ENCODE measurements around the gene MACROD2. TPM values are rescaled to one million over a fixed set of nuclear protein-coding genes. Genes with fewer than 3 reads are reported as not detected.

Gene MACROD2
- total and polyA plus RNA-seq, 2 of the 4 experiments (the other 2 are of a cell fraction), result not detected

- in situ Hi-C loops (cut with MboI; ENCODE audit: low sequenced_read_pairs) (no loop called here), intact Hi-C loops (cut with micrococcal nuclease) (no loop called here), dilution Hi-C loops (cut with HindIII; ENCODE audit: low sequenced_read_pairs, unreplicated experiment) (no loop called here)
- H3K56ac ChIP-seq (ENCODE audit: extremely low read depth, insufficient read depth, low read length), result no peak overlapping the region
- H3K36me3 ChIP-seq (ENCODE audit: control insufficient read depth, insufficient read depth, low read length), result no peaks in the 10 kb centered on the region
- H2AK5ac ChIP-seq (ENCODE audit: low read depth, low read length), result no peak overlapping the region
- H2BK20ac ChIP-seq (ENCODE audit: low read depth, low read length), result no peak overlapping the region
- no peak overlapping the region for H3K27ac ChIP-seq (ENCODE audit: insufficient read depth, low read length)
- no peak overlapping the region for H2AFZ ChIP-seq (replicated peaks; ENCODE audit: low read length, poor library complexity)
- no peak for ATAC-seq (ENCODE audit: low read depth)
- no peak overlapping the region for H4K8ac ChIP-seq (ENCODE audit: low read depth in 2 of 2, low read length in 2 of 2)
- no peak overlapping the region for H3K14ac ChIP-seq (replicated peaks; ENCODE audit: low read depth, low read length)
- no peaks in the 10 kb centered on the region for H3K27me3 ChIP-seq (ENCODE audit: control insufficient read depth, insufficient read depth, low read length)
- no peak overlapping the region for H3K9ac ChIP-seq (ENCODE audit: low read depth, low read length)
- no peaks in the 10 kb centered on the region for H4K20me1 ChIP-seq (ENCODE audit: insufficient read depth, low read length)
- BruUV-seq (replicated peaks), result no TSS peak
- no peaks in the 10 kb centered on the region for H3K4me1 ChIP-seq (ENCODE audit: control insufficient read depth, insufficient read depth, low read length)
- ChIA-PET POLR2A (ENCODE audit: unreplicated experiment) (no interaction called here), CTCF (no interaction called here)
- H2BK5ac ChIP-seq (ENCODE audit: low read depth, low read length, poor library complexity, severe bottlenecking), result no peak overlapping the region
- H3K9me1 ChIP-seq (ENCODE audit: insufficient read depth, low read length), result no peaks in the 10 kb centered on the region
- H3K79me1 ChIP-seq (ENCODE audit: low read depth in 1 of 2, low read length in 2 of 2), result no peaks in the 10 kb centered on the region
- H3K4ac ChIP-seq (ENCODE audit: low read depth, low read length), result no peak overlapping the region
- H3K9me3 ChIP-seq (ENCODE audit: control insufficient read depth, insufficient read depth, low read length), result peaks cover 18% of the 10 kb centered on the region
- no peak overlapping the region for H3K4me3 ChIP-seq (ENCODE audit: insufficient read depth, low read depth, low read length)
- H2AK9ac ChIP-seq (replicated peaks; ENCODE audit: low read depth, low read length, poor library complexity), result no peak overlapping the region
- no peak overlapping the region for H2BK15ac ChIP-seq (ENCODE audit: low read depth, low read length)
- H4K5ac ChIP-seq (ENCODE audit: low read depth, low read length), result no peak overlapping the region
- no peak overlapping the region for H4K91ac ChIP-seq (ENCODE audit: insufficient read depth, low read depth, low read length)
- no peak overlapping the region for H3K23ac ChIP-seq (ENCODE audit: low read depth, low read length)
- no peak overlapping the region for H3K18ac ChIP-seq (ENCODE audit: low read depth, low read length)
- no peak for TF ChIP-seq FOS (IDR thresholded peaks at IDR 0.05; ENCODE audit: low read depth, low read length)
- no peak for TF ChIP-seq CEBPB (IDR thresholded peaks at IDR 0.05; ENCODE audit: low read depth, low read length)
- no peak for TF ChIP-seq MAFK (IDR thresholded peaks at IDR 0.05; ENCODE audit: low read depth, low read length)
- no peak for TF ChIP-seq MAZ (IDR thresholded peaks at IDR 0.05; ENCODE audit: borderline replicate concordance, low read depth, low read length)
- no peak for TF ChIP-seq CTCF (conservative IDR thresholded peaks at IDR 0.05; ENCODE audit: low read depth, low read length)
- TF ChIP-seq NFE2L2 (IDR thresholded peaks at IDR 0.05; ENCODE audit: low read depth, low read length), result no peak
- TF ChIP-seq CHD1 (IDR thresholded peaks at IDR 0.05; ENCODE audit: low read depth, low read length), result no peak
- TF ChIP-seq ELK1 (IDR thresholded peaks at IDR 0.05; ENCODE audit: borderline replicate concordance, low read depth, low read length), result no peak
- TF ChIP-seq POLR2A (IDR thresholded peaks at IDR 0.05; ENCODE audit: low read depth, low read length), result no peak
- no peak for TF ChIP-seq USF2 (IDR thresholded peaks at IDR 0.05; ENCODE audit: low read depth, low read length)
- no peak for TF ChIP-seq RFX5 (IDR thresholded peaks at IDR 0.05; ENCODE audit: low read depth, low read length)
- TF ChIP-seq BHLHE40 (IDR thresholded peaks at IDR 0.05; ENCODE audit: low read depth, low read length), result no peak
- no peak for TF ChIP-seq RAD21 (IDR thresholded peaks at IDR 0.05; ENCODE audit: low read length)
- no peak for TF ChIP-seq SMC3 (IDR thresholded peaks at IDR 0.05; ENCODE audit: low read depth, low read length)
- no peak for TF ChIP-seq MXI1 (IDR thresholded peaks at IDR 0.05; ENCODE audit: borderline replicate concordance, low read depth, low read length)
- no peak for DNase-seq
- H2BK120ac ChIP-seq (ENCODE audit: low read depth, low read length), result no peak overlapping the region
- H3K4me2 ChIP-seq (ENCODE audit: low read depth, low read length), result no peak overlapping the region
Observed at GRCh38 chr20:15059438-15059837, 1064.1 kb downstream of the MACROD2 start.

Measured in IMR-90 (cell line).